ENCODE measurements around the gene ZNF385A. TPM values are rescaled to one million over a fixed set of nuclear protein-coding genes. Genes with fewer than 3 reads are reported as not detected.

The ZNF385A gene
- total and polyA plus RNA-seq, 9 of the 15 experiments (the other 6 are each of a cell fraction or from before 2014, with no cell fraction given), result 1.0 to 111 (median 7.7) TPM

DNA sequence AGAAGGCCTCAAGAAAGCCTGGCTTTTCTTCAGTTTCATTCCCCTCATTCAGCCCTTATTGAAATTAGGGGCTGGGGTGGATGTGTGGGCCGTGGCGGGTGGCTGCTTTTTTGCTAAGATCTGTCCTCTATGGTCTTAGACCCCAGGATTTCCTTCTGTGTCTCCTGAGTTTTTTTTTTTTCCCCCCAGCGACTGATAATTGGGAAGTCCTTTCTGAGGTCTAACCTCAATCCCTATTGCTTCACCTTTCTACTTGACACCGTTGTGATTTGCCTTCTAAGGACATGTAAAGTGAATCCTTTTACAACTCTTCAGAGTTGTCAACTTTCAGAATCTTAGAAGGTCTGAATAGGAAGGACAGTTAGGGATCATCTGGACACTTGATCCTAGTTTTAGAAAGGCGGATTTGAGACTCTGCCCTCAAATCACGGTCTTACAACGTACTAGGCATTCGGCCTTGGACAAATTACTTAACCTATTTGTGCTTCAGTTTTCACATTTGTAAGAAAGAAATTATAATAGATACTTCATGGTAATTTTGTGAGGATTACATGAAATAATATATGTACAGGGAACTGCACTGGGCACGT is 24.7 kb downstream of the ZNF385A start (continued):
- TF ChIP-seq, protein P1, sequence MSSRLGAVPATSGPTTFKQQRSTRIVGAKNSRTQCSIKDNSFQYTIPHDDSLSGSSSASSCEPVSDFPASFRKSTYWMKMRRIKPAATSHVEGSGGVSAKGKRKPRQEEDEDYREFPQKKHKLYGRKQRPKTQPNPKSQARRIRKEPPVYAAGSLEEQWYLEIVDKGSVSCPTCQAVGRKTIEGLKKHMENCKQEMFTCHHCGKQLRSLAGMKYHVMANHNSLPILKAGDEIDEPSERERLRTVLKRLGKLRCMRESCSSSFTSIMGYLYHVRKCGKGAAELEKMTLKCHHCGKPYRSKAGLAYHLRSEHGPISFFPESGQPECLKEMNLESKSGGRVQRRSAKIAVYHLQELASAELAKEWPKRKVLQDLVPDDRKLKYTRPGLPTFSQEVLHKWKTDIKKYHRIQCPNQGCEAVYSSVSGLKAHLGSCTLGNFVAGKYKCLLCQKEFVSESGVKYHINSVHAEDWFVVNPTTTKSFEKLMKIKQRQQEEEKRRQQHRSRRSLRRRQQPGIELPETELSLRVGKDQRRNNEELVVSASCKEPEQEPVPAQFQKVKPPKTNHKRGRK (tag; IDR thresholded peaks at IDR 0.05), result no peak
- TF ChIP-seq, protein P2, sequence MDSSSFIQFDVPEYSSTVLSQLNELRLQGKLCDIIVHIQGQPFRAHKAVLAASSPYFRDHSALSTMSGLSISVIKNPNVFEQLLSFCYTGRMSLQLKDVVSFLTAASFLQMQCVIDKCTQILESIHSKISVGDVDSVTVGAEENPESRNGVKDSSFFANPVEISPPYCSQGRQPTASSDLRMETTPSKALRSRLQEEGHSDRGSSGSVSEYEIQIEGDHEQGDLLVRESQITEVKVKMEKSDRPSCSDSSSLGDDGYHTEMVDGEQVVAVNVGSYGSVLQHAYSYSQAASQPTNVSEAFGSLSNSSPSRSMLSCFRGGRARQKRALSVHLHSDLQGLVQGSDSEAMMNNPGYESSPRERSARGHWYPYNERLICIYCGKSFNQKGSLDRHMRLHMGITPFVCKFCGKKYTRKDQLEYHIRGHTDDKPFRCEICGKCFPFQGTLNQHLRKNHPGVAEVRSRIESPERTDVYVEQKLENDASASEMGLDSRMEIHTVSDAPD (CRISPR knock-in tag; IDR thresholded peaks at IDR 0.05), result no peak
- TF ChIP-seq TBP (optimal IDR thresholded peaks at IDR 0.05; ENCODE audit: low read depth, low read length) (no peak), MTA1 (IDR thresholded peaks at IDR 0.05; ENCODE audit: borderline replicate concordance) (no peak), HMGN3 (IDR thresholded peaks at IDR 0.05; ENCODE audit: borderline replicate concordance, extremely low read depth, insufficient read length, low read depth, low read length) (no peak), ZNF583 (CRISPR knock-in tag; IDR thresholded peaks at IDR 0.05) (0 out of 2 replicates have a peak, but pooled peaks have one; percentile 42), CBX1 (IDR thresholded peaks at IDR 0.05; ENCODE audit: low read depth) (peak; percentile 25; the same call in 1 of the 2 replicates), SP2 (IDR thresholded peaks at IDR 0.05; ENCODE audit: extremely low read depth, low read depth, low read length, poor library complexity, severe bottlenecking) (no peak), EWSR1 (IDR thresholded peaks at IDR 0.05; ENCODE audit: borderline replicate concordance, low read depth, partially characterized antibody) (no peak), HMG20B (CRISPR knock-in tag; IDR thresholded peaks at IDR 0.05) (no peak), L3MBTL2 (IDR thresholded peaks at IDR 0.05) (peak; percentile 31; the same call in 1 of the 2 replicates), TRIM24 (IDR thresholded peaks at IDR 0.05) (no peak), KHSRP (IDR thresholded peaks at IDR 0.05) (no peak), CTBP1 (IDR thresholded peaks at IDR 0.05; ENCODE audit: borderline replicate concordance) (no peak), MEIS2 (IDR thresholded peaks at IDR 0.05; ENCODE audit: partially characterized antibody) (no peak), ARID1B (IDR thresholded peaks at IDR 0.05) (no peak), ZNF324 (CRISPR knock-in tag; IDR thresholded peaks at IDR 0.05) (no peak), RBM25 (IDR thresholded peaks at IDR 0.05; ENCODE audit: low read depth, low read length, severe bottlenecking) (peak; percentile 91), TOE1 (IDR thresholded peaks at IDR 0.05; ENCODE audit: borderline replicate concordance) (no peak), TOE1 (CRISPR knock-in tag; IDR thresholded peaks at IDR 0.05; ENCODE audit: borderline replicate concordance, low read depth) (no peak)
- TF ChIP-seq, protein P3, sequence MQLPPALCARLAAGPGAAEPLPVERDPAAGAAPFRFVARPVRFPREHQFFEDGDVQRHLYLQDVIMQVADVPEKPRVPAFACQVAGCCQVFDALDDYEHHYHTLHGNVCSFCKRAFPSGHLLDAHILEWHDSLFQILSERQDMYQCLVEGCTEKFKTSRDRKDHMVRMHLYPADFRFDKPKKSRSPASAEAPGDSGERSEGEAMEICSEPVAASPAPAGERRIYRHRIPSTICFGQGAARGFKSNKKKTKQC (CRISPR knock-in tag; IDR thresholded peaks at IDR 0.05), result no peak; the same call in 1 of the 2 replicates
- TF ChIP-seq, protein P4, sequence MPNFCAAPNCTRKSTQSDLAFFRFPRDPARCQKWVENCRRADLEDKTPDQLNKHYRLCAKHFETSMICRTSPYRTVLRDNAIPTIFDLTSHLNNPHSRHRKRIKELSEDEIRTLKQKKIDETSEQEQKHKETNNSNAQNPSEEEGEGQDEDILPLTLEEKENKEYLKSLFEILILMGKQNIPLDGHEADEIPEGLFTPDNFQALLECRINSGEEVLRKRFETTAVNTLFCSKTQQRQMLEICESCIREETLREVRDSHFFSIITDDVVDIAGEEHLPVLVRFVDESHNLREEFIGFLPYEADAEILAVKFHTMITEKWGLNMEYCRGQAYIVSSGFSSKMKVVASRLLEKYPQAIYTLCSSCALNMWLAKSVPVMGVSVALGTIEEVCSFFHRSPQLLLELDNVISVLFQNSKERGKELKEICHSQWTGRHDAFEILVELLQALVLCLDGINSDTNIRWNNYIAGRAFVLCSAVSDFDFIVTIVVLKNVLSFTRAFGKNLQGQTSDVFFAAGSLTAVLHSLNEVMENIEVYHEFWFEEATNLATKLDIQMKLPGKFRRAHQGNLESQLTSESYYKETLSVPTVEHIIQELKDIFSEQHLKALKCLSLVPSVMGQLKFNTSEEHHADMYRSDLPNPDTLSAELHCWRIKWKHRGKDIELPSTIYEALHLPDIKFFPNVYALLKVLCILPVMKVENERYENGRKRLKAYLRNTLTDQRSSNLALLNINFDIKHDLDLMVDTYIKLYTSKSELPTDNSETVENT (CRISPR knock-in tag; IDR thresholded peaks at IDR 0.05), result no peak
